ENCODE measurements around the gene PDLIM5.
"Not testable (repeated sequence)": the region's sequence is repeated elsewhere in the genome, so short reads cannot be mapped to it uniquely, and the experiment has no call there.

The PDLIM5 gene

GRCh38 chr4:94507708-94508107 lies 56.0 kb downstream of the PDLIM5 start:
- TF ChIP-seq, protein P1, sequence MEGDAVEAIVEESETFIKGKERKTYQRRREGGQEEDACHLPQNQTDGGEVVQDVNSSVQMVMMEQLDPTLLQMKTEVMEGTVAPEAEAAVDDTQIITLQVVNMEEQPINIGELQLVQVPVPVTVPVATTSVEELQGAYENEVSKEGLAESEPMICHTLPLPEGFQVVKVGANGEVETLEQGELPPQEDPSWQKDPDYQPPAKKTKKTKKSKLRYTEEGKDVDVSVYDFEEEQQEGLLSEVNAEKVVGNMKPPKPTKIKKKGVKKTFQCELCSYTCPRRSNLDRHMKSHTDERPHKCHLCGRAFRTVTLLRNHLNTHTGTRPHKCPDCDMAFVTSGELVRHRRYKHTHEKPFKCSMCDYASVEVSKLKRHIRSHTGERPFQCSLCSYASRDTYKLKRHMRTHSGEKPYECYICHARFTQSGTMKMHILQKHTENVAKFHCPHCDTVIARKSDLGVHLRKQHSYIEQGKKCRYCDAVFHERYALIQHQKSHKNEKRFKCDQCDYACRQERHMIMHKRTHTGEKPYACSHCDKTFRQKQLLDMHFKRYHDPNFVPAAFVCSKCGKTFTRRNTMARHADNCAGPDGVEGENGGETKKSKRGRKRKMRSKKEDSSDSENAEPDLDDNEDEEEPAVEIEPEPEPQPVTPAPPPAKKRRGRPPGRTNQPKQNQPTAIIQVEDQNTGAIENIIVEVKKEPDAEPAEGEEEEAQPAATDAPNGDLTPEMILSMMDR (IDR thresholded peaks at IDR 0.05; ENCODE audit: low read depth, low read length, poor library complexity, severe bottlenecking) = no peak
- no peak for TF ChIP-seq EZH2phosphoT487 (IDR thresholded peaks at IDR 0.05; ENCODE audit: borderline replicate concordance, low read length)
- Histone ChIP-seq H3K9me2 (replicated peaks; ENCODE audit: control insufficient read depth, low read length) (no peaks in the 10 kb centered on the region), H3F3A (ENCODE audit: control insufficient read depth, insufficient read depth) (no peaks in the 10 kb centered on the region), H3K4me2 (ENCODE audit: low read length) (no peak overlapping the region), H3K36me3 (ENCODE audit: control insufficient read depth, low read length) (no peaks in the 10 kb centered on the region), H3K9me3 (ENCODE audit: control insufficient read depth, insufficient read depth, low read length) (no peaks in the 10 kb centered on the region), H3K4me3 (ENCODE audit: low read length) (no peak overlapping the region), H3K27ac (ENCODE audit: low read depth, low read length) (no peak overlapping the region), H3K4me1 (ENCODE audit: control insufficient read depth, low read length) (no peaks in the 10 kb centered on the region), H3K79me2 (ENCODE audit: control insufficient read depth, low read length) (no peaks in the 10 kb centered on the region), H4K20me1 (ENCODE audit: control insufficient read depth, insufficient read depth, low read depth, low read length) (no peaks in the 10 kb centered on the region), H3K27me3 (ENCODE audit: control insufficient read depth, low read length) (no peaks in the 10 kb centered on the region)

- H3K9me2 ChIP-seq (replicated peaks; ENCODE audit: control insufficient read depth, low read length) = no peaks in the 10 kb centered on the region
- no peak overlapping the region for H3K4me2 ChIP-seq (ENCODE audit: low read length)
- H3F3A ChIP-seq (ENCODE audit: control insufficient read depth, insufficient read depth) = no peaks in the 10 kb centered on the region
- no peaks in the 10 kb centered on the region for H3K9me3 ChIP-seq (ENCODE audit: control insufficient read depth, insufficient read depth, low read length)
- TF ChIP-seq EZH2phosphoT487 (IDR thresholded peaks at IDR 0.05; ENCODE audit: borderline replicate concordance, low read length) = no peak
- TF ChIP-seq, protein P1 (IDR thresholded peaks at IDR 0.05; ENCODE audit: low read depth, low read length, poor library complexity, severe bottlenecking) = no peak
- no peaks in the 10 kb centered on the region for H3K79me2 ChIP-seq (ENCODE audit: control insufficient read depth, low read length)
- no peaks in the 10 kb centered on the region for H4K20me1 ChIP-seq (ENCODE audit: control insufficient read depth, insufficient read depth, low read depth, low read length)
- H3K4me3 ChIP-seq (ENCODE audit: low read length) = no peak overlapping the region
- H3K27me3 ChIP-seq (ENCODE audit: control insufficient read depth, low read length) = no peaks in the 10 kb centered on the region
- H3K4me1 ChIP-seq (ENCODE audit: control insufficient read depth, low read length) = no peaks in the 10 kb centered on the region
- H3K27ac ChIP-seq (ENCODE audit: low read depth, low read length) = no peak overlapping the region
- no peaks in the 10 kb centered on the region for H3K36me3 ChIP-seq (ENCODE audit: control insufficient read depth, low read length)
Measured at GRCh38 chr4:94508296-94508695, 56.6 kb downstream of the PDLIM5 start.

DNA sequence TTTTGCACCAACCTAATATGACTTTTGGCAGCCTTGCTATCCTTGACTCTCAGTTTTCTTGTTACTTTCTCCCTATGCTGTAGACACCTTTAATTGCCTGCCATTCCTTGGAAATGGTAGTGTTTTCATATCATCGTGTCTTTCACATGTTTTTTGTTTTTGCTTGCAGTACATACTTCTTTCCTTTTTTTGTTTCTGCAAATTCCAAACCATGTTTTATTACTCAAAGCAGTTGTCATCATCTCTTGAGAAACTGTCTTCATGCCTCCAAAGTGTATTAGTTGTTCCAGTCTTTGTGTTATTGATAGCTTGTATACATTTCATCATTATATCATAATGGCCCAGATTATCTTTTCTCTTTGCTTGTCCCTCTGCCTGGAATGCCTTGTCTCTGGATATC lies 57.1 kb downstream of the PDLIM5 start:
- H3K4me2 ChIP-seq (ENCODE audit: low read length) = no peak overlapping the region
- no peaks in the 10 kb centered on the region for H3K36me3 ChIP-seq (ENCODE audit: control insufficient read depth, low read length)
- no peak overlapping the region for H3K27ac ChIP-seq (ENCODE audit: low read depth, low read length)
- H3K4me3 ChIP-seq (ENCODE audit: low read length) = no peak overlapping the region
- H3F3A ChIP-seq (ENCODE audit: control insufficient read depth, insufficient read depth) = no peaks in the 10 kb centered on the region
- no peaks in the 10 kb centered on the region for H3K27me3 ChIP-seq (ENCODE audit: control insufficient read depth, low read length)
- H3K79me2 ChIP-seq (ENCODE audit: control insufficient read depth, low read length) = no peaks in the 10 kb centered on the region
- no peaks in the 10 kb centered on the region for H3K9me3 ChIP-seq (ENCODE audit: control insufficient read depth, insufficient read depth, low read length)
- TF ChIP-seq EZH2phosphoT487 (IDR thresholded peaks at IDR 0.05; ENCODE audit: borderline replicate concordance, low read length) = no peak
- TF ChIP-seq, protein P1 (IDR thresholded peaks at IDR 0.05; ENCODE audit: low read depth, low read length, poor library complexity, severe bottlenecking) = no peak
- no peaks in the 10 kb centered on the region for H3K4me1 ChIP-seq (ENCODE audit: control insufficient read depth, low read length)
- no peaks in the 10 kb centered on the region for H3K9me2 ChIP-seq (replicated peaks; ENCODE audit: control insufficient read depth, low read length)
- H4K20me1 ChIP-seq (ENCODE audit: control insufficient read depth, insufficient read depth, low read depth, low read length) = no peaks in the 10 kb centered on the region

GRCh38 chr4:94511591-94511990 lies 59.8 kb downstream of the PDLIM5 start:
- no peak overlapping the region for H3K27ac ChIP-seq (ENCODE audit: low read depth, low read length)
- no peaks in the 10 kb centered on the region for H3K27me3 ChIP-seq (ENCODE audit: control insufficient read depth, low read length)
- H3F3A ChIP-seq (ENCODE audit: control insufficient read depth, insufficient read depth) = no peaks in the 10 kb centered on the region
- no peaks in the 10 kb centered on the region for H3K79me2 ChIP-seq (ENCODE audit: control insufficient read depth, low read length)
- H3K4me1 ChIP-seq (ENCODE audit: control insufficient read depth, low read length) = no peaks in the 10 kb centered on the region
- no peak overlapping the region for H3K4me3 ChIP-seq (ENCODE audit: low read length)
- no peaks in the 10 kb centered on the region for H3K9me2 ChIP-seq (replicated peaks; ENCODE audit: control insufficient read depth, low read length)
- H3K9me3 ChIP-seq (ENCODE audit: control insufficient read depth, insufficient read depth, low read length) = no peaks in the 10 kb centered on the region
- H4K20me1 ChIP-seq (ENCODE audit: control insufficient read depth, insufficient read depth, low read depth, low read length) = no peaks in the 10 kb centered on the region
- no peaks in the 10 kb centered on the region for H3K36me3 ChIP-seq (ENCODE audit: control insufficient read depth, low read length)
- TF ChIP-seq, protein P1 (IDR thresholded peaks at IDR 0.05; ENCODE audit: low read depth, low read length, poor library complexity, severe bottlenecking) = no peak
- TF ChIP-seq EZH2phosphoT487 (IDR thresholded peaks at IDR 0.05; ENCODE audit: borderline replicate concordance, low read length) = no peak
- H3K4me2 ChIP-seq (ENCODE audit: low read length) = no peak overlapping the region

GRCh38 chr4:94513532-94513931 lies 61.8 kb downstream of the PDLIM5 start:
- not testable (repeated sequence) for H3K4me1 ChIP-seq (ENCODE audit: control insufficient read depth, low read length); H3K4me2 ChIP-seq (ENCODE audit: low read length); H3K36me3 ChIP-seq (ENCODE audit: control insufficient read depth, low read length); H3K9me2 ChIP-seq (replicated peaks; ENCODE audit: control insufficient read depth, low read length); H3K4me3 ChIP-seq (ENCODE audit: low read length); H4K20me1 ChIP-seq (ENCODE audit: control insufficient read depth, insufficient read depth, low read depth, low read length); H3K9me3 ChIP-seq (ENCODE audit: control insufficient read depth, insufficient read depth, low read length); H3K27ac ChIP-seq (ENCODE audit: low read depth, low read length); H3F3A ChIP-seq (ENCODE audit: control insufficient read depth, insufficient read depth); H3K27me3 ChIP-seq (ENCODE audit: control insufficient read depth, low read length); H3K79me2 ChIP-seq (ENCODE audit: control insufficient read depth, low read length)
